HepG2 (cell line): ENCODE measurements around the gene HADHA.

Experiments
- CEBPG ChIP-seq: IDR thresholded peaks from 2 replicates; pipeline ENCODE4 v1.6.1; 2016
- GABPB1 ChIP-seq: IDR thresholded peaks from 2 replicates; pipeline ENCODE4 v1.6.1; 2016; ENCODE audit warnings: mild to moderate bottlenecking, missing genetic modification reagents, moderate library complexity, missing compliant biosample characterization
- REPIN1 ChIP-seq: sonication (generic); formaldehyde crosslinking; IDR thresholded peaks from 2 replicates; pipeline ENCODE4 v1.8.0; 2022; ENCODE audit warnings: missing genetic modification reagents, low read depth, mild to moderate bottlenecking, borderline replicate concordance
- SMAD1 ChIP-seq: sonication (generic); formaldehyde crosslinking; IDR thresholded peaks from 2 replicates; pipeline ENCODE4 v1.4.0; 2020; ENCODE audit warnings: missing genetic modification reagents, low read depth, mild to moderate bottlenecking, borderline replicate concordance
- TCF7L2 ChIP-seq: IDR thresholded peaks from 2 replicates; pipeline ENCODE4 v1.6.1; 2011; ENCODE audit warnings: mild to moderate bottlenecking, low read depth, low read length, moderate library complexity

GRCh38 chr2:26245231-26245732, 850 bp upstream of the HADHA start:
- TF ChIP-seq TCF7L2 (no peak), GABPB1 (CRISPR knock-in tag) (no peak), REPIN1 (no peak), SMAD1 (CRISPR knock-in tag) (peak; percentile 17; the same call in 1 of the 2 replicates), CEBPG (CRISPR knock-in tag) (no peak)
